Measurements from ENCODE around the gene VPS51.

DNA sequence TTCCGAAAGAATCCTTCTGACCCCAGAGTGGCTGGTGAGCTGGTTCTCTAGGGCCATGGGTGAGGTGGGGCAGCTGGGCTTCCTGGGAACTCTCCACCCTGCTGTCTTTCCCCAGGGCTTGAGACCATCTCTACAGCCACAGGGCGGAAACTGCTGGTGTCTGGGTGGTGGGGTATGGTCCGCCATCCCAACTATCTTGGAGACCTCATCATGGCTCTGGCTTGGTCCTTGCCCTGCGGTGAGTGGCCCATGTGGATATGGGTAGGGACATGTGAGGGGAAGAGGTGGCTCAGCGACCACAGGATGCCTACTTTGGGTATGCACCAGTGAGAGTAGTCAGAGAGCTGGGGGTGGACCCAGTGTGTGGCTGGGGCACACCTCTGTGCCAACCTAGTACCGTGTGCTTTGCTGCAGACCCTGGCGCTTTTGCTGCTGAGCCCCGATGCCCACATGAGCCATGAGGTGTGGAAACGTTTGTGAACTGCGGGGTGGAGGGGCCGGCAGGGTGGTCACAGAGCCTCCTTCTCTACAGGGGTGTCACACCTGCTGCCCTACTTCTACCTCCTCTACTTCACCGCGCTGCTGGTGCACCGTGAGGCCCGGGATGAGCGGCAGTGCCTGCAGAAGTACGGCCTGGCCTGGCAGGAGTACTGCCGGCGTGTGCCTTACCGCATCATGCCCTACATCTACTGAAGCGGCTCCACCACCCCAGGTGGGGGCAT lies 19.5 kb downstream of the VPS51 start:
- TF ChIP-seq, protein P1, sequence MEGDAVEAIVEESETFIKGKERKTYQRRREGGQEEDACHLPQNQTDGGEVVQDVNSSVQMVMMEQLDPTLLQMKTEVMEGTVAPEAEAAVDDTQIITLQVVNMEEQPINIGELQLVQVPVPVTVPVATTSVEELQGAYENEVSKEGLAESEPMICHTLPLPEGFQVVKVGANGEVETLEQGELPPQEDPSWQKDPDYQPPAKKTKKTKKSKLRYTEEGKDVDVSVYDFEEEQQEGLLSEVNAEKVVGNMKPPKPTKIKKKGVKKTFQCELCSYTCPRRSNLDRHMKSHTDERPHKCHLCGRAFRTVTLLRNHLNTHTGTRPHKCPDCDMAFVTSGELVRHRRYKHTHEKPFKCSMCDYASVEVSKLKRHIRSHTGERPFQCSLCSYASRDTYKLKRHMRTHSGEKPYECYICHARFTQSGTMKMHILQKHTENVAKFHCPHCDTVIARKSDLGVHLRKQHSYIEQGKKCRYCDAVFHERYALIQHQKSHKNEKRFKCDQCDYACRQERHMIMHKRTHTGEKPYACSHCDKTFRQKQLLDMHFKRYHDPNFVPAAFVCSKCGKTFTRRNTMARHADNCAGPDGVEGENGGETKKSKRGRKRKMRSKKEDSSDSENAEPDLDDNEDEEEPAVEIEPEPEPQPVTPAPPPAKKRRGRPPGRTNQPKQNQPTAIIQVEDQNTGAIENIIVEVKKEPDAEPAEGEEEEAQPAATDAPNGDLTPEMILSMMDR (optimal IDR thresholded peaks at IDR 0.05 in 1 of 3, IDR thresholded peaks at IDR 0.05 in 1 of 3, conservative IDR thresholded peaks at IDR 0.05 in 1 of 3; ENCODE audit: extremely low read depth in 1 of 3, insufficient read depth in 2 of 3, low read length in 3 of 3), result no peak
- no peak for TF ChIP-seq EZH2 (IDR thresholded peaks at IDR 0.05; ENCODE audit: low read length)
